Activated CD4-positive, CD25-positive, alpha-beta regulatory T cell treated with anti-CD3 and anti-CD28 coated beads, Interleukin-2, amount 50 U/mL, for 16 hours (primary cell): ENCODE data around the gene WDR55.
"Not testable (repeated sequence)": the region's sequence is repeated elsewhere in the genome, so short reads cannot be mapped to it uniquely, and the experiment has no call there.

Source experiments
- DNase-seq: peaks from one replicate; pipeline ENCODE4 v3.0.0-alpha.2; 2020; ENCODE audit warnings: low read depth, low spot score

Gene WDR55

GRCh38 chr5:140647042-140647419 is 17.7 kb upstream of the WDR55 start:
- no peak for DNase-seq

GRCh38 chr5:140658870-140659269 is 5.8 kb upstream of the WDR55 start:
- DNase-seq: no peak

- not testable (repeated sequence) for DNase-seq
Measured at GRCh38 chr5:140660371-140660770, 4.3 kb upstream of the WDR55 start.

GRCh38 chr5:140664030-140664358 is 710 bp upstream of the WDR55 start:
- DNase-seq: no peak

- DNase-seq: not testable (repeated sequence)
Measured at GRCh38 chr5:140671035-140671434, 6.3 kb downstream of the WDR55 start.

GRCh38 chr5:140671472-140672125 is 6.9 kb downstream of the WDR55 start:
- DNase-seq: no peak

- no peak for DNase-seq
Measured at GRCh38 chr5:140672455-140673186, 7.9 kb downstream of the WDR55 start.

- DNase-seq: no peak
Measured at GRCh38 chr5:140673187-140673976, 8.7 kb downstream of the WDR55 start, which contains the start of gene DND1. Gene DND1 (minus strand): TSS chr5:140673576. CDS start chr5:140673542, 34 bp downstream.

GRCh38 chr5:140674211-140674610 is 9.5 kb downstream of the WDR55 start:
- no peak for DNase-seq

- DNase-seq: no peak
Measured at GRCh38 chr5:140674629-140675028, 9.9 kb downstream of the WDR55 start.

GRCh38 chr5:140677947-140678346 is 13.2 kb downstream of the WDR55 start:
- no peak for DNase-seq

- no peak for DNase-seq
Measured at GRCh38 chr5:140678993-140679392, 14.3 kb downstream of the WDR55 start.

- DNase-seq: no peak
Measured at GRCh38 chr5:140690376-140690932, 25.8 kb downstream of the WDR55 start.

GRCh38 chr5:140690941-140691924 is 26.5 kb downstream of the WDR55 start, which contains the start of the genes HARS1 and HARS2:
Gene HARS1 (minus strand): TSS chr5:140691370. CDS start chr5:140691304, 66 bp downstream.
Gene HARS2 (plus strand): TSS chr5:140691455. CDS start chr5:140691649, 194 bp downstream.
- DNase-seq: peak; percentile 71

- DNase-seq: no peak
Measured at GRCh38 chr5:140694276-140694675, 29.6 kb downstream of the WDR55 start.

- no peak for DNase-seq
Measured at GRCh38 chr5:140696891-140697492, 32.3 kb downstream of the WDR55 start.

GRCh38 chr5:140700177-140701144 is 35.8 kb downstream of the WDR55 start, which contains the start of gene ZMAT2:
Gene ZMAT2 (plus strand): TSS chr5:140700447. CDS start chr5:140700461, 14 bp downstream.
- DNase-seq: peak; percentile 93

- no peak for DNase-seq
Measured at GRCh38 chr5:140707812-140708211, 43.1 kb downstream of the WDR55 start.

GRCh38 chr5:140708787-140709186 is 44.1 kb downstream of the WDR55 start:
- not testable (repeated sequence) for DNase-seq
